ENCODE measurements around the gene C5AR1. TPM values are rescaled to one million over a fixed set of nuclear protein-coding genes. Genes with fewer than 3 reads are reported as not detected.

Gene C5AR1
- total and polyA plus RNA-seq, 9 of the 15 experiments (the other 6 are each of a cell fraction or from before 2014, with no cell fraction given) = 0.06 to 1.6 (median 0.28) TPM; not detected in 3

DNA sequence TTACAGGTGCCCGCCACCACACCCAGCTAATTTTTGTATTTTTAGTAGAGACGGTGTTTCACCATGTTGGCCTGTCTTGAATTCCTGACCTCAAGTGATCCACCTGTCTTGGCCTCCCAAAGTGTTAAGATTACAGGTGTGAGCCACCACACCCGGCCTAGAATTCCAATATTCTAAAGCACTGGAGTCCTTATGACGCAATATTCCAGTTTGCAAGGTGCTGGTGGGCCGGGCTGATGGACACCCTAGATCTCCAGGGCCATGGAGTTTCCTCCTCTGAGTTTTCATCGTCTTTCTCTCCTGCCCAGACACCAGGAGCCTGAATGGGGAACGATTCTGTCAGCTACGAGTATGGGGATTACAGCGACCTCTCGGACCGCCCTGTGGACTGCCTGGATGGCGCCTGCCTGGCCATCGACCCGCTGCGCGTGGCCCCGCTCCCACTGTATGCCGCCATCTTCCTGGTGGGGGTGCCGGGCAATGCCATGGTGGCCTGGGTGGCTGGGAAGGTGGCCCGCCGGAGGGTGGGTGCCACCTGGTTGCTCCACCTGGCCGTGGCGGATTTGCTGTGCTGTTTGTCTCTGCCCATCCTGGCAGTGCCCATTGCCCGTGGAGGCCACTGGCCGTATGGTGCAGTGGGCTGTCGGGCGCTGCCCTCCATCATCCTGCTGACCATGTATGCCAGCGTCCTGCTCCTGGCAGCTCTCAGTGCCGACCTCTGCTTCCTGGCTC is 31.0 kb downstream of the C5AR1 start:
- ChIA-PET CTCF (ENCODE audit: low intra/inter-chr PET ratio) (no interaction called here), POLR2A (no interaction called here)
- H2AFZ ChIP-seq (ENCODE audit: low read depth, low read length) = no peak overlapping the region
- in situ Hi-C loops (cut with MboI) (no loop called here), intact Hi-C loops (cut with micrococcal nuclease) (no loop called here)
- H4K20me1 ChIP-seq (replicated peaks; ENCODE audit: control insufficient read depth, insufficient read depth, low read length) = no peaks in the 10 kb centered on the region
- ATAC-seq (no peak), FAIRE-seq (no peak), DNase-seq (ENCODE audit: extremely low read depth in 1 of 4, low spot score in 3 of 4) (no peak)
- WGBS (ENCODE audit: insufficient coverage, low coverage, missing lambda C conversion rate) = 89% methylated on average over 24 of the region's 29 CpGs
- no peak overlapping the region for H3K27ac ChIP-seq (ENCODE audit: extremely low read depth, low read depth, low read length)
- H3K9ac ChIP-seq (ENCODE audit: insufficient read depth in 1 of 2, low read depth in 2 of 2, low read length in 2 of 2) = peak overlapping the region in 1 of 2 experiments; percentile 26; a peak in 1 of 4 replicates
- H3K9me1 ChIP-seq (ENCODE audit: control insufficient read depth, insufficient read depth, low read length) = no peaks in the 10 kb centered on the region
- no peaks in the 10 kb centered on the region for H3K36me3 ChIP-seq (ENCODE audit: control insufficient read depth, insufficient read depth, low read length)
- H3K4me2 ChIP-seq (ENCODE audit: insufficient read depth, low read length) = no peak overlapping the region
- peaks cover 13 to 28% of the 10 kb centered on the region in 2 experiments for H3K4me1 ChIP-seq (replicated peaks in 1 of 2; ENCODE audit: control insufficient read depth in 2 of 2, insufficient read depth in 2 of 2, low read length in 2 of 2)
- BruUV-seq (replicated peaks) = no TSS peak
- no peak overlapping the region for H3K4me3 ChIP-seq
- H3K79me2 ChIP-seq (ENCODE audit: control insufficient read depth, insufficient read depth, low read length) = no peaks in the 10 kb centered on the region
- H3K9me3 ChIP-seq (replicated peaks; ENCODE audit: control insufficient read depth, insufficient read depth, low read depth, low read length) = no peaks in the 10 kb centered on the region
- H3K27me3 ChIP-seq (ENCODE audit: control insufficient read depth in 2 of 2, insufficient read depth in 2 of 2, low read length in 2 of 2) = no peaks in the 10 kb centered on the region
- no peak for TF ChIP-seq PML (IDR thresholded peaks at IDR 0.05; ENCODE audit: low read length)
- no peak for TF ChIP-seq NFRKB (IDR thresholded peaks at IDR 0.05; ENCODE audit: low read depth)
- TF ChIP-seq CREBBP (IDR thresholded peaks at IDR 0.05; ENCODE audit: low read depth, low read length) = no peak
- no peak for TF ChIP-seq DPF2 (IDR thresholded peaks at IDR 0.05)
- TF ChIP-seq, protein P1, sequence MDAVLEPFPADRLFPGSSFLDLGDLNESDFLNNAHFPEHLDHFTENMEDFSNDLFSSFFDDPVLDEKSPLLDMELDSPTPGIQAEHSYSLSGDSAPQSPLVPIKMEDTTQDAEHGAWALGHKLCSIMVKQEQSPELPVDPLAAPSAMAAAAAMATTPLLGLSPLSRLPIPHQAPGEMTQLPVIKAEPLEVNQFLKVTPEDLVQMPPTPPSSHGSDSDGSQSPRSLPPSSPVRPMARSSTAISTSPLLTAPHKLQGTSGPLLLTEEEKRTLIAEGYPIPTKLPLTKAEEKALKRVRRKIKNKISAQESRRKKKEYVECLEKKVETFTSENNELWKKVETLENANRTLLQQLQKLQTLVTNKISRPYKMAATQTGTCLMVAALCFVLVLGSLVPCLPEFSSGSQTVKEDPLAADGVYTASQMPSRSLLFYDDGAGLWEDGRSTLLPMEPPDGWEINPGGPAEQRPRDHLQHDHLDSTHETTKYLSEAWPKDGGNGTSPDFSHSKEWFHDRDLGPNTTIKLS (IDR thresholded peaks at IDR 0.05; ENCODE audit: borderline replicate concordance, low read depth) = no peak
- no peak for TF ChIP-seq PCBP1 (IDR thresholded peaks at IDR 0.05; ENCODE audit: low read depth, low read length, poor library complexity, severe bottlenecking)
- TF ChIP-seq ZBTB33 (CRISPR knock-in tag; IDR thresholded peaks at IDR 0.05) = no peak; the same call in 1 of the 2 replicates
- no peak for TF ChIP-seq ZNF551 (CRISPR knock-in tag; IDR thresholded peaks at IDR 0.05)
- no peak for TF ChIP-seq USF2 (CRISPR knock-in tag; IDR thresholded peaks at IDR 0.05)
- no peak for TF ChIP-seq ZNF174 (CRISPR knock-in tag; IDR thresholded peaks at IDR 0.05)
- TF ChIP-seq ZNF140 (CRISPR knock-in tag; IDR thresholded peaks at IDR 0.05) = no peak
- TF ChIP-seq ZNF24 (IDR thresholded peaks at IDR 0.05) = no peak
- TF ChIP-seq ZNF592 (IDR thresholded peaks at IDR 0.05) = no peak

Data from K562 (cell line).